ENCODE data around the gene AFF4.
"Not testable (repeated sequence)": the region's sequence is repeated elsewhere in the genome, so short reads cannot be mapped to it uniquely, and the experiment has no call there.

AFF4 gene

GRCh38 chr5:132865668-132866341 lies 97.6 kb downstream of the AFF4 start:
- CTCF ChIA-PET, result interaction anchor here (1.6 to 18.9 kb wide), 7 partner anchors 11 to 340 kb away, joined by 5 to 215 read pairs (median 9); partner anchors contain the start of gene SHROOM1
- POLR2A ChIA-PET, result no interaction called here
- DNase-seq (ENCODE audit: extremely low spot score), result no peak
- TF ChIP-seq CTCF (IDR thresholded peaks at IDR 0.05; ENCODE audit: control extremely low read depth, extremely low read depth, low read depth, missing control alignments), result no peak

- DNase-seq (ENCODE audit: extremely low spot score), result no peak
- no peak for TF ChIP-seq CTCF (IDR thresholded peaks at IDR 0.05; ENCODE audit: control extremely low read depth, extremely low read depth, low read depth, missing control alignments)
- CTCF ChIA-PET, result interaction anchor here (1.3 to 18.9 kb wide), 4 partner anchors 14 to 360 kb away, joined by 4 to 215 read pairs (median 54); partner anchors contain the start of gene SHROOM1
- POLR2A ChIA-PET, result no interaction called here
These were observed 102.7 kb downstream of the AFF4 start for GRCh38 chr5:132860742-132861141.

- ChIA-PET POLR2A (no interaction called here), CTCF (interaction anchor here (1.3 to 18.9 kb wide), 4 partner anchors 13 to 359 kb away, joined by 4 to 215 read pairs (median 54); partner anchors contain the start of gene SHROOM1)
- TF ChIP-seq CTCF (IDR thresholded peaks at IDR 0.05; ENCODE audit: control extremely low read depth, extremely low read depth, low read depth, missing control alignments), result no peak
- no peak for DNase-seq (ENCODE audit: extremely low spot score)
These were observed 103.5 kb downstream of the AFF4 start for GRCh38 chr5:132859889-132860437.

GRCh38 chr5:132856011-132856410 lies 107.4 kb downstream of the AFF4 start:
- no peak for TF ChIP-seq CTCF (IDR thresholded peaks at IDR 0.05; ENCODE audit: control extremely low read depth, extremely low read depth, low read depth, missing control alignments)
- no peak for DNase-seq (ENCODE audit: extremely low spot score)
- CTCF ChIA-PET, result interaction anchor here (2.6 to 18.9 kb wide), 3 partner anchors 10 to 23 kb away, joined by 8 to 215 read pairs (median 41); partner anchors contain the start of genes GDF9, SHROOM1 and UQCRQ
- POLR2A ChIA-PET, result no interaction called here

- POLR2A ChIA-PET; DNase-seq (ENCODE audit: extremely low spot score): not testable (repeated sequence)
- CTCF ChIA-PET, result interaction anchor here (2.0 to 18.9 kb wide), 4 partner anchors 9 to 35 kb away, joined by 8 to 215 read pairs (median 26); partner anchors contain the start of genes GDF9, SHROOM1 and UQCRQ
These were observed 108.4 kb downstream of the AFF4 start for GRCh38 chr5:132854992-132855391.

- no peak for TF ChIP-seq CTCF (IDR thresholded peaks at IDR 0.05; ENCODE audit: control extremely low read depth, extremely low read depth, low read depth, missing control alignments)
- ChIA-PET CTCF (interaction anchor here (0.9 to 18.9 kb wide), 5 partner anchors 9 to 328 kb away, joined by 3 to 215 read pairs (median 10); partner anchors contain the start of genes GDF9, SHROOM1 and UQCRQ), POLR2A (no interaction called here)
- no peak for DNase-seq (ENCODE audit: extremely low spot score)
These were observed 109.1 kb downstream of the AFF4 start for GRCh38 chr5:132854301-132854700.

GRCh38 chr5:132853790-132854189 lies 109.6 kb downstream of the AFF4 start:
- DNase-seq (ENCODE audit: extremely low spot score), result no peak
- ChIA-PET CTCF (interaction anchor here (0.9 to 18.9 kb wide), 5 partner anchors 8 to 328 kb away, joined by 3 to 215 read pairs (median 10); partner anchors contain the start of genes GDF9, SHROOM1 and UQCRQ), POLR2A (no interaction called here)
- TF ChIP-seq CTCF (IDR thresholded peaks at IDR 0.05; ENCODE audit: control extremely low read depth, extremely low read depth, low read depth, missing control alignments), result no peak

Measured in GM10248 (cell line).